Stimulated activated CD8-positive, alpha-beta memory T cell treated with anti-CD3 and anti-CD28 coated beads, Interleukin-15, amount 100 ng/mL, for 1 hour (primary cell): ENCODE measurements around the gene TAF1.
"Not testable (repeated sequence)": the region's sequence is repeated elsewhere in the genome, so short reads cannot be mapped to it uniquely, and the experiment has no call there.

Experiments
- DNase-seq: peaks from one replicate; pipeline ENCODE4 v3.0.0-alpha.2; 2020; ENCODE audit warnings: low read depth

The TAF1 gene

GRCh38 chrX:71439420-71439819 lies 73.3 kb downstream of the TAF1 start:
- DNase-seq: no peak

GRCh38 chrX:71439896-71440295 lies 73.7 kb downstream of the TAF1 start:
- DNase-seq: no peak

- no peak for DNase-seq
These were observed 74.2 kb downstream of the TAF1 start for GRCh38 chrX:71440401-71440800.

- DNase-seq: not testable (repeated sequence)
These were observed 75.7 kb downstream of the TAF1 start for GRCh38 chrX:71441809-71442208.

- no peak for DNase-seq
These were observed 84.4 kb downstream of the TAF1 start for GRCh38 chrX:71450433-71451106.

GRCh38 chrX:71451518-71451917 lies 85.4 kb downstream of the TAF1 start:
- DNase-seq: not testable (repeated sequence)

GRCh38 chrX:71453056-71453455 lies 86.9 kb downstream of the TAF1 start:
- DNase-seq: no peak

GRCh38 chrX:71454222-71454621 lies 88.1 kb downstream of the TAF1 start:
- DNase-seq: no peak

- no peak for DNase-seq
These were observed 92.7 kb downstream of the TAF1 start for GRCh38 chrX:71458866-71459265.

- no peak for DNase-seq
These were observed 98.8 kb downstream of the TAF1 start for GRCh38 chrX:71464968-71465367.

GRCh38 chrX:71466979-71467523 lies 100.9 kb downstream of the TAF1 start:
- DNase-seq: no peak

GRCh38 chrX:71475785-71476540 lies 109.8 kb downstream of the TAF1 start:
- DNase-seq: no peak

- no peak for DNase-seq
These were observed 116.2 kb downstream of the TAF1 start for GRCh38 chrX:71482228-71482958.

- no peak for DNase-seq
These were observed 121.7 kb downstream of the TAF1 start for GRCh38 chrX:71487814-71488213.

GRCh38 chrX:71489540-71489939 lies 123.4 kb downstream of the TAF1 start:
- no peak for DNase-seq

- no peak for DNase-seq
These were observed 126.3 kb downstream of the TAF1 start for GRCh38 chrX:71492231-71493065.

- DNase-seq: no peak
These were observed 127.0 kb downstream of the TAF1 start for GRCh38 chrX:71493111-71493613.

- DNase-seq: not testable (repeated sequence)
These were observed 129.8 kb downstream of the TAF1 start for GRCh38 chrX:71495979-71496378.

GRCh38 chrX:71496476-71496875 lies 130.3 kb downstream of the TAF1 start:
- DNase-seq: no peak

GRCh38 chrX:71502080-71502479 lies 135.9 kb downstream of the TAF1 start:
- DNase-seq: not testable (repeated sequence)

GRCh38 chrX:71504346-71504745 lies 138.2 kb downstream of the TAF1 start:
- no peak for DNase-seq

- no peak for DNase-seq
These were observed 143.1 kb downstream of the TAF1 start for GRCh38 chrX:71509289-71509688.
